Measurements from ENCODE around the gene ETHE1.

- TF ChIP-seq GATA3 (IDR thresholded peaks at IDR 0.05; ENCODE audit: low read depth, low read length): no peak
- TF ChIP-seq GATA2 (IDR thresholded peaks at IDR 0.05; ENCODE audit: low read depth, low read length): no peak
Observed at GRCh38 chr19:43467730-43468129, 59.3 kb downstream of the ETHE1 start.

Measured in SH-SY5Y (cell line).